Kidney (tissue), 14 donors: ENCODE data around the gene CHAF1B. TPM values are rescaled to one million over a fixed set of nuclear protein-coding genes. Genes with fewer than 3 reads are reported as not detected.

Experiments used
- DNase-seq, 5 donors: peaks; one replicate each; pipeline ENCODE4 v3.0.0-alpha.2; 2013 to 2020
- FAIRE-seq: peaks from 2 replicates; lab custom pipeline; 2012; peaks lifted over from hg19 to GRCh38; lab: Jason Lieb, UNC
- H3K27ac ChIP-seq, 2 donors: one replicate each; pipeline ENCODE4 v1.7.0; 2013; ENCODE audit warnings: low read depth in 2 of 2, low read length in 2 of 2, inconsistent platforms in 1 of 2
- H3K27me3 ChIP-seq: one replicate; pipeline ENCODE4 v1.7.1; 2013; ENCODE audit warnings: low read length, inconsistent platforms; ENCODE audit not compliant: control insufficient read depth, insufficient read depth
- H3K36me3 ChIP-seq, 3 donors: one replicate each; pipeline versions ENCODE4 v1.7.0 to v1.7.1; 2013; ENCODE audit warnings: low read length in 3 of 3, control low read depth in 1 of 3, inconsistent platforms in 1 of 3; ENCODE audit not compliant: insufficient read depth in 3 of 3, control insufficient read depth in 2 of 3
- H3K4me1 ChIP-seq, 3 donors: one replicate each; pipeline versions ENCODE4 v1.7.0 to v1.7.1; 2013; ENCODE audit warnings: low read length in 3 of 3, inconsistent platforms in 1 of 3, low read depth in 1 of 3; ENCODE audit not compliant: control insufficient read depth in 2 of 3, insufficient read depth in 2 of 3
- H3K4me3 ChIP-seq, 3 donors: one replicate each; pipeline versions ENCODE4 v1.7.0 to v1.8.1; 2013; ENCODE audit warnings: low read length in 3 of 3, control low read depth in 1 of 3, inconsistent platforms in 1 of 3
- H3K9ac ChIP-seq, 3 donors: one replicate each; pipeline versions ENCODE4 v1.7.0 to v1.7.1; 2013; ENCODE audit warnings: low read length in 3 of 3, control low read depth in 1 of 3, inconsistent platforms in 1 of 3
- H3K9me3 ChIP-seq, 3 donors: one replicate each; pipeline versions ENCODE4 v1.7.0 to v1.7.1; 2013; ENCODE audit warnings: low read length in 3 of 3, control low read depth in 1 of 3, inconsistent platforms in 1 of 3; ENCODE audit not compliant: control insufficient read depth in 2 of 3, insufficient read depth in 1 of 3
- intact Hi-C: fragments of 100-400 bp; cut with DNase I; formaldehyde crosslinking; loops from one replicate; pipeline ENCODE4 v1.11.1; 2022
- polyA plus RNA-seq: library from polyadenylated mRNA; stranded (reverse); fragments of 350-450 nt; fragmentation: Illumina TruSeq; extraction: RNeasy Lipid Tissue Mini Kit (QIAGEN cat#74804); gene quantifications from one replicate; pipeline ENCODE4 v1.2.3, GENCODE V29; 2014; ENCODE audit warnings: low read depth, low replicate concordance; ENCODE audit not compliant: insufficient read depth
- total RNA-seq: library from RNA; stranded (reverse); fragmentation: NEBNext Ultra II Directional; extraction: Animal tissue kit (Norgen Biotek cat#: 25700); gene quantifications from one replicate; pipeline ENCODE4 v1.2.1, GENCODE V29; 2021
- TF ChIP-seq, protein P1 (sequence below): IDR thresholded peaks from 3 replicates; pipeline ENCODE4 v1.5.1; 2012; ENCODE audit warnings: mild to moderate bottlenecking, moderate library complexity, borderline replicate concordance; ENCODE audit not compliant: insufficient read depth; ENCODE audit errors: extremely low read depth
- donor health status: control.
- donor health status: control.
- donor health status: control.
- donor health status: control.
- donor health status: control.
- donor health status: DM: yes; HTN: yes; CAD: no.
- donor health status: Normal renal cell carcinoma (clear cell type).

Gene CHAF1B
- total and polyA plus RNA-seq, 2 donors from 2014 or later, result 1.0 to 2.5 TPM

DNA sequence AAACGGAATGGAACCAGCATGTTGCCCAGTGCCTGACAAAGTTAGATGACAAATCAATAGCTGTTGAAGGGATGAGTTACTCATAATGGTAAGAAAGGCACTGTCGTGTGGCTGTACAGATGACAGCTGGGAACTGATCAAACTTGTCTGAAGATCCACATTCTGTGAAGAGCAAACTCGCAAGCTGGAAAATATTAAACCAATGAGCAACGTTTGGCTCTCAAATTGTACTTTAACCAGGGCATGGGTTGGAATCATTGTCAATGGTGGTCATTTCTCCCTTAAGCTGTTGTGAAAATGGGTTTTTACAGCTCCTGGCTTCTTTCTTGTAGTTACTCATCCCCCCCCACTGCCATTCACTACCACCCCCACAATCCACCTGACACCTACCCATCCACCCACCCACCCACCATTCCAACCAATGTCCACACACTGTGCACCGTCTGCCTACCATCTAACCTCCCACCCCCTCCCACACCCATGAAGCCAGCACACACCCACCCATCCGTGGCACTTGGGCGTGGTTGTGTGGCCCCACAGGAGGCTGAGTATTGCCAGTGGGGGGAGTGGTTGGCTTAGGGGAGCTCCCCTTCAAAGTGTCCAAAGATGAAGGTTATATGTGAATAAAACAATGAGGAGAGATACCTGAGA, 48.0 kb downstream of the CHAF1B start:
- TF ChIP-seq, protein P1, sequence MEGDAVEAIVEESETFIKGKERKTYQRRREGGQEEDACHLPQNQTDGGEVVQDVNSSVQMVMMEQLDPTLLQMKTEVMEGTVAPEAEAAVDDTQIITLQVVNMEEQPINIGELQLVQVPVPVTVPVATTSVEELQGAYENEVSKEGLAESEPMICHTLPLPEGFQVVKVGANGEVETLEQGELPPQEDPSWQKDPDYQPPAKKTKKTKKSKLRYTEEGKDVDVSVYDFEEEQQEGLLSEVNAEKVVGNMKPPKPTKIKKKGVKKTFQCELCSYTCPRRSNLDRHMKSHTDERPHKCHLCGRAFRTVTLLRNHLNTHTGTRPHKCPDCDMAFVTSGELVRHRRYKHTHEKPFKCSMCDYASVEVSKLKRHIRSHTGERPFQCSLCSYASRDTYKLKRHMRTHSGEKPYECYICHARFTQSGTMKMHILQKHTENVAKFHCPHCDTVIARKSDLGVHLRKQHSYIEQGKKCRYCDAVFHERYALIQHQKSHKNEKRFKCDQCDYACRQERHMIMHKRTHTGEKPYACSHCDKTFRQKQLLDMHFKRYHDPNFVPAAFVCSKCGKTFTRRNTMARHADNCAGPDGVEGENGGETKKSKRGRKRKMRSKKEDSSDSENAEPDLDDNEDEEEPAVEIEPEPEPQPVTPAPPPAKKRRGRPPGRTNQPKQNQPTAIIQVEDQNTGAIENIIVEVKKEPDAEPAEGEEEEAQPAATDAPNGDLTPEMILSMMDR, result no peak
- intact Hi-C loops, result no loop called here
- Histone ChIP-seq H3K27me3 (no peaks in the 10 kb centered on the region), H3K4me3 (no peak overlapping the region), H3K4me1 (peaks cover 0 to 12% (median 3%) of the 10 kb centered on the region in 3 donors), H3K9ac (no peak overlapping the region), H3K36me3 (no peaks in the 10 kb centered on the region), H3K9me3 (no peaks in the 10 kb centered on the region), H3K27ac (no peak overlapping the region)
- FAIRE-seq, result no peak
- DNase-seq, result no peak

GRCh38 chr21:36434144-36434543, 49.0 kb downstream of the CHAF1B start:
- TF ChIP-seq, protein P1, result no peak
- intact Hi-C loops, result no loop called here
- H3K27ac ChIP-seq, result no peak overlapping the region
- H3K36me3 ChIP-seq, result no peaks in the 10 kb centered on the region
- no peaks in the 10 kb centered on the region for H3K27me3 ChIP-seq
- DNase-seq (no peak), FAIRE-seq (no peak)
- H3K4me3 ChIP-seq, result no peak overlapping the region
- no peak overlapping the region for H3K9ac ChIP-seq
- no peaks in the 10 kb centered on the region for H3K9me3 ChIP-seq
- peaks cover 0 to 6% (median 3%) of the 10 kb centered on the region in 3 donors for H3K4me1 ChIP-seq

- H3K9me3 ChIP-seq, result no peaks in the 10 kb centered on the region
- FAIRE-seq (no peak), DNase-seq (no peak)
- no peaks in the 10 kb centered on the region for H3K4me1 ChIP-seq
- intact Hi-C loops, result no loop called here
- H3K36me3 ChIP-seq, result no peaks in the 10 kb centered on the region
- H3K27me3 ChIP-seq, result no peaks in the 10 kb centered on the region
- no peak overlapping the region for H3K9ac ChIP-seq
- no peak overlapping the region for H3K27ac ChIP-seq
- no peak overlapping the region for H3K4me3 ChIP-seq
- TF ChIP-seq, protein P1, result no peak
These were observed 51.9 kb downstream of the CHAF1B start for GRCh38 chr21:36436829-36437744.
